H1 (cell line): ENCODE measurements around the gene ENTPD2. TPM values are rescaled to one million over a fixed set of nuclear protein-coding genes. Genes with fewer than 3 reads are reported as not detected.

Experiments used
- CTCF ChIA-PET: fragments of 300-600 bp; sonication (Branson Sonifier 250); formaldehyde crosslinking; loops from one replicate; lab custom pipeline; 2021; ENCODE audit not compliant: partially characterized antibody; lab: Charles Lee
- POLR2A ChIA-PET: fragments of 300-600 bp; sonication (Branson Sonifier 250); formaldehyde crosslinking; loops from one replicate; lab custom pipeline; 2021; ENCODE audit warnings: inconsistent platforms; ENCODE audit not compliant: partially characterized antibody; lab: Charles Lee
- DNase-seq, 2 experiments: peaks; one replicate each; pipeline versions ENCODE4 v3.0.0 to v3.0.0-alpha.2; 2010 to 2022; ENCODE audit warnings: low spot score in 2 of 2, low read depth in 1 of 2, mixed read lengths in 1 of 2
- FAIRE-seq: peaks from 2 replicates; lab custom pipeline; 2011; peaks lifted over from hg19 to GRCh38; lab: Jason Lieb, UNC
- H2AFZ ChIP-seq: 2 replicates; pipeline ENCODE4 v1.8.1; 2012; ENCODE audit warnings: low read length, inconsistent platforms
- H2AK5ac ChIP-seq: 2 replicates; pipeline ENCODE4 v1.6.1; 2013; ENCODE audit warnings: low read depth, low read length
- H2BK120ac ChIP-seq: replicated peaks from 2 replicates; pipeline ENCODE3; 2013; ENCODE audit warnings: low read depth, low read length, inconsistent platforms
- H2BK12ac ChIP-seq: 2 replicates; pipeline ENCODE4 v1.6.1; 2013; ENCODE audit warnings: low read depth, low read length
- H2BK15ac ChIP-seq: 2 replicates; pipeline ENCODE4 v1.6.1; 2013; ENCODE audit warnings: low read length
- H2BK20ac ChIP-seq: 2 replicates; pipeline ENCODE4 v1.6.1; 2013; ENCODE audit warnings: low read length
- H2BK5ac ChIP-seq: 2 replicates; pipeline ENCODE4 v1.6.1; 2013; ENCODE audit warnings: low read depth, low read length
- H3K14ac ChIP-seq: 2 replicates; pipeline ENCODE4 v1.6.1; 2013; ENCODE audit warnings: inconsistent platforms; ENCODE audit not compliant: insufficient read length
- H3K18ac ChIP-seq: 2 replicates; pipeline ENCODE4 v1.6.1; 2013; ENCODE audit warnings: low read length; ENCODE audit errors: extremely low read depth
- H3K23ac ChIP-seq: 2 replicates; pipeline ENCODE4 v1.6.1; 2013; ENCODE audit warnings: inconsistent platforms; ENCODE audit not compliant: insufficient read length
- H3K23me2 ChIP-seq: 2 replicates; pipeline ENCODE4 v1.6.1; 2013; ENCODE audit warnings: low read depth, low read length
- H3K27ac ChIP-seq: 2 replicates; pipeline ENCODE4 v1.6.1; 2011; ENCODE audit warnings: low read depth, low read length, inconsistent platforms
- H3K27me3 ChIP-seq, 4 experiments: replicated peaks in 1 of 4; 1 replicate in 1 of 4; 2 replicates in 3 of 4; pipeline versions ENCODE4 v1.6.1 to v1.8.1; 2011 to 2013; ENCODE audit warnings: low read length in 3 of 4, mild to moderate bottlenecking in 3 of 4, inconsistent platforms in 2 of 4, mixed read lengths in 2 of 4, moderate library complexity in 1 of 4; ENCODE audit not compliant: control insufficient read depth in 3 of 4, insufficient read depth in 3 of 4; ENCODE audit errors: extremely low read depth in 1 of 4
- H3K36me3 ChIP-seq, 4 experiments: 2 replicates each; pipeline versions ENCODE4 v1.6.1 to v1.8.1; 2011 to 2013; ENCODE audit warnings: mild to moderate bottlenecking in 4 of 4, low read length in 3 of 4, moderate library complexity in 2 of 4, control low read depth in 1 of 4, inconsistent platforms in 1 of 4; ENCODE audit not compliant: insufficient read depth in 4 of 4, control insufficient read depth in 2 of 4
- H3K4ac ChIP-seq: replicated peaks from 2 replicates; pipeline ENCODE3; 2013; ENCODE audit warnings: low read length, low read depth, mixed read lengths, inconsistent platforms; ENCODE audit not compliant: insufficient read length
- H3K4me1 ChIP-seq, 4 experiments: replicated peaks in 1 of 4; 1 replicate in 1 of 4; 2 replicates in 3 of 4; pipeline versions ENCODE4 v1.6.1 to v1.8.1; 2011 to 2013; ENCODE audit warnings: low read length in 3 of 4, inconsistent platforms in 2 of 4, mixed read lengths in 1 of 4; ENCODE audit not compliant: insufficient read depth in 4 of 4, control insufficient read depth in 3 of 4
- H3K4me2 ChIP-seq, 2 experiments: 2 replicates each; pipeline versions ENCODE4 v1.6.1 to v1.8.1; 2011 to 2013; ENCODE audit warnings: low read depth in 2 of 2, low read length in 2 of 2, control low read depth in 1 of 2, inconsistent platforms in 1 of 2, mild to moderate bottlenecking in 1 of 2; ENCODE audit not compliant: insufficient read depth in 1 of 2
- H3K4me3 ChIP-seq, 4 experiments: fragments of 200-600, 300-600 bp in 1 of 4; sonication (generic), shearing (Covaris generic), sonication (Bioruptor Twin) in 1 of 4; 2 replicates each; pipeline versions ENCODE4 v1.5.1 to v1.8.1; 2011 to 2016; ENCODE audit warnings: low read length in 4 of 4, low read depth in 3 of 4, control low read depth in 2 of 4, inconsistent platforms in 2 of 4, mild to moderate bottlenecking in 2 of 4, mixed read lengths in 1 of 4, moderate library complexity in 1 of 4; ENCODE audit not compliant: insufficient read depth in 2 of 4; ENCODE audit errors: extremely low read depth in 1 of 4
- H3K56ac ChIP-seq: replicated peaks from 2 replicates; pipeline ENCODE3; 2013; ENCODE audit warnings: low read depth, mild to moderate bottlenecking, mixed read lengths, low read length, inconsistent platforms; ENCODE audit not compliant: insufficient read length
- H3K79me1 ChIP-seq: 2 replicates; pipeline ENCODE4 v1.6.1; 2013; ENCODE audit warnings: low read depth, low read length, control low read depth
- H3K79me2 ChIP-seq, 2 experiments: 2 replicates each; pipeline versions ENCODE4 v1.6.1 to v1.8.1; 2012 to 2013; ENCODE audit warnings: low read length in 2 of 2, mild to moderate bottlenecking in 2 of 2, inconsistent platforms in 1 of 2; ENCODE audit not compliant: insufficient read depth in 2 of 2, control insufficient read depth in 1 of 2
- H3K9ac ChIP-seq, 4 experiments: replicated peaks in 1 of 4; 1 replicate in 1 of 4; 2 replicates in 3 of 4; pipeline versions ENCODE4 v1.6.1 to v1.8.1; 2011 to 2013; ENCODE audit warnings: low read depth in 3 of 4, low read length in 3 of 4, control low read depth in 2 of 4, mild to moderate bottlenecking in 2 of 4, moderate library complexity in 2 of 4, inconsistent platforms in 1 of 4; ENCODE audit errors: extremely low read depth in 1 of 4
- H3K9me3 ChIP-seq, 2 experiments: 2 replicates each; pipeline versions ENCODE4 v1.6.1 to v1.8.1; 2012 to 2013; ENCODE audit warnings: mild to moderate bottlenecking in 2 of 2, moderate library complexity in 2 of 2, control low read depth in 1 of 2, inconsistent platforms in 1 of 2, low read depth in 1 of 2, low read length in 1 of 2, mixed read lengths in 1 of 2; ENCODE audit not compliant: insufficient read depth in 2 of 2
- H4K20me1 ChIP-seq, 2 experiments: replicated peaks in 1 of 2; 2 replicates each; pipeline versions ENCODE3 to v1.8.1; 2011 to 2013; ENCODE audit warnings: inconsistent platforms in 2 of 2, low read length in 2 of 2, mild to moderate bottlenecking in 1 of 2; ENCODE audit not compliant: insufficient read depth in 2 of 2, control insufficient read depth in 1 of 2
- H4K5ac ChIP-seq: 2 replicates; pipeline ENCODE4 v1.6.1; 2013; ENCODE audit warnings: low read length, low read depth, mixed read lengths, inconsistent platforms; ENCODE audit not compliant: insufficient read length
- H4K8ac ChIP-seq: 2 replicates; pipeline ENCODE4 v1.8.0; 2013; ENCODE audit warnings: mild to moderate bottlenecking, moderate library complexity, low read length, inconsistent platforms; ENCODE audit not compliant: insufficient read depth; ENCODE audit errors: extremely low read depth
- H4K91ac ChIP-seq: replicated peaks from 2 replicates; pipeline ENCODE3; 2013; ENCODE audit warnings: low read length, mixed read lengths, inconsistent platforms; ENCODE audit not compliant: insufficient read length
- BACH1 ChIP-seq: IDR thresholded peaks from 2 replicates; pipeline ENCODE4 v1.6.1; 2012; ENCODE audit warnings: low read length, improper control_type of control experiment
- CHD2 ChIP-seq: IDR thresholded peaks from 2 replicates; pipeline ENCODE4 v1.6.1; 2012; ENCODE audit warnings: low read length, improper control_type of control experiment
- GABPA ChIP-seq: IDR thresholded peaks from 2 replicates; pipeline ENCODE4 v1.6.1; 2011; ENCODE audit warnings: mild to moderate bottlenecking, low read length, moderate library complexity, borderline replicate concordance; ENCODE audit not compliant: insufficient read depth
- KDM4A ChIP-seq: IDR thresholded peaks from one replicate; pipeline ENCODE4 v1.7.1; 2012; ENCODE audit warnings: low read depth, mild to moderate bottlenecking, moderate library complexity, low read length, inconsistent platforms; ENCODE audit not compliant: severe bottlenecking
- NRF1 ChIP-seq: IDR thresholded peaks from 2 replicates; pipeline ENCODE4 v1.6.1; 2011; ENCODE audit warnings: mild to moderate bottlenecking, low read depth, low read length, improper control_type of control experiment
- PHF8 ChIP-seq: fragments of 200-600 bp; sonication (generic); conservative IDR thresholded peaks from 2 replicates; pipeline ENCODE4 v1.7.1; 2012; ENCODE audit warnings: low read depth, mild to moderate bottlenecking, inconsistent platforms, low read length, moderate library complexity
- POU5F1 ChIP-seq: IDR thresholded peaks from 2 replicates; pipeline ENCODE4 v1.6.1; 2011; ENCODE audit warnings: low read depth, mild to moderate bottlenecking, low read length, moderate library complexity
- SIRT6 ChIP-seq: IDR thresholded peaks from one replicate; pipeline ENCODE4 v1.7.1; 2012; ENCODE audit warnings: low read length, inconsistent platforms
- TEAD4 ChIP-seq: IDR thresholded peaks from 2 replicates; pipeline ENCODE4 v1.6.1; 2012; ENCODE audit warnings: low read depth, low read length, inconsistent platforms, mixed read lengths
- WGBS, 2 experiments: shearing (Covaris generic) in 1 of 2; methylation state at CpG; one replicate each; pipeline versions ENCODE4 v1.1.6 to v1.1.7; 2013 to 2015; ENCODE audit warnings: low lambda C conversion rate in 2 of 2, mixed read lengths in 2 of 2, inconsistent platforms in 1 of 2, low coverage in 1 of 2, missing lambda C conversion rate in 1 of 2; ENCODE audit not compliant: insufficient replicate concordance in 2 of 2, insufficient coverage in 1 of 2, insufficient read length in 1 of 2; ENCODE audit errors: extremely low coverage in 1 of 2, missing lambda C conversion rate in 1 of 2; 5-methylcytosine and 5-hydroxymethylcytosine counted together
- polyA plus RNA-seq, 7 experiments: library from polyadenylated mRNA; depleted of rRNA in 3 of 7; stranded (reverse) in 5 of 7; unstranded in 2 of 7; fragments of >200 nt in 5 of 7; fragments of 200-250 nt in 2 of 7; gene quantifications; 1 replicate in 5 of 7; 2 replicates in 1 of 7; 4 replicates in 1 of 7; pipeline versions ENCODE4 v1.2.1 to v1.2.3, GENCODE V29; 2011 to 2013; ENCODE audit warnings: missing spikeins in 2 of 7, mixed read lengths in 2 of 7
- total RNA-seq: library from RNA; stranded (reverse); fragmentation: NEBNext Ultra II Directional; extraction: Animal tissue kit (Norgen Biotek cat#: 25700); gene quantifications from 2 replicates; pipeline ENCODE4 v1.2.1, GENCODE V29; 2021

Gene ENTPD2
- total and polyA plus RNA-seq, 2 of the 8 experiments (the other 6 are each of a cell fraction or from before 2014, with no cell fraction given): 0.65 to 3.8 TPM

DNA sequence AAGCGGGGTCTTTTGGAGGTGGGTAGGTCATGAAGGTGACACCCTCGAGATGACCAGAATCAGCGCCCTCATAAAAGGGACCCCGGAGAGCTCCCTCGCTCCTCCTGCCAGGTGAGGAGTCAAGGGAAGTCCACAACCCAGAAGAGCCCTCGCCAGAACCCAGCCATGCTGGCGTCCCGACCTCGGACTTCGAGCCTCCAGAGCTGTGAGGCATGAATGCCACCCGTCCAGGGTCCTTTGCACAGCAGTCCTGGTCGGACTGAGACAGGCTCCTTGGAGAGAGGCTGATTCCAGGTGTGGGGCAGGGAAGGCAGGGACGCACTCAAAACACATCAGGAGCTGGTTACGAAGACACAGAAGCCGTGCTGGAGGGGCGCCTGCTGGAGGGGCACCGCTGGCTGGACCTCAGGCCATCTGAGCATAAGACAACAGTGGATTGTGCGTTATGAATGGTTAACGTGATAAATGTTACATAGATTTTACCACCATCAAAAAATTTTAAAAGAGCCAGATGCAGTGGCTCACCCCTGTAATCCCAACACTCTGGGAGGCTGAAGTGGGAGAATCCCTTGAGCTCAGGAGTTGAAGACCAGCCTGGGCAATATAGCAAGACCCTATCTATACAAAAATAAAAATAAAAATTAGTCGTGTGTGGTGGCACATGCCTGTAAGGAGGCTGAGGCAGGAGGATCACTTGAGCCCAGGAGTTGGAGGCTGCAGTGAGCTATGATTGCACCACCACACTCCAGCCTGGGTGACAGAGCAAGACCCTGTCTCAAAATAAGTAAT lies 51.8 kb downstream of the ENTPD2 start:
- H2AFZ ChIP-seq: no peak overlapping the region
- no peaks in the 10 kb centered on the region for H4K20me1 ChIP-seq
- H2AK5ac ChIP-seq: no peak overlapping the region
- H3K4me3 ChIP-seq: no peak overlapping the region
- CTCF ChIA-PET: interaction anchor here (0.6 to 3.5 kb wide), 10 partner anchors 19 to 214 kb away, joined by 3 to 21 read pairs (median 6); partner anchors contain the start of gene DPP7
- no peak overlapping the region for H3K4ac ChIP-seq
- no peaks in the 10 kb centered on the region for H3K36me3 ChIP-seq
- H2BK15ac ChIP-seq: no peak overlapping the region
- H2BK120ac ChIP-seq: no peak overlapping the region
- H3K23me2 ChIP-seq: peaks cover 2% of the 10 kb centered on the region; the same call in 1 of the 2 replicates
- 87% methylated on average over 15 of the region's 20 CpGs; no CpG with 5 or more reads in 1 of the 2 experiments for WGBS, 2 experiments
- DNase-seq (no peak), FAIRE-seq (no peak)
- H3K23ac ChIP-seq: no peak overlapping the region
- H3K79me1 ChIP-seq: no peaks in the 10 kb centered on the region
- TF ChIP-seq CHD2 (no peak), PHF8 (no peak), KDM4A (no peak), TEAD4 (no peak), GABPA (no peak), SIRT6 (no peak), BACH1 (no peak), POU5F1 (no peak), NRF1 (no peak)
- H3K27ac ChIP-seq: no peak overlapping the region
- H3K4me1 ChIP-seq: peaks cover 0 to 6% (median 4%) of the 10 kb centered on the region in 4 experiments; a peak in 6 of 7 replicates
- H2BK5ac ChIP-seq: no peak overlapping the region
- no peak overlapping the region for H3K56ac ChIP-seq
- H4K8ac ChIP-seq: no peak overlapping the region
- no peak overlapping the region for H4K5ac ChIP-seq
- H2BK20ac ChIP-seq: no peak overlapping the region
- H3K9ac ChIP-seq: no peak overlapping the region
- no peak overlapping the region for H2BK12ac ChIP-seq
- H3K14ac ChIP-seq: no peak overlapping the region
- H4K91ac ChIP-seq: no peak overlapping the region
- H3K9me3 ChIP-seq: peaks cover 0 to 10% of the 10 kb centered on the region in 2 experiments; a peak in 1 of 4 replicates
- H3K79me2 ChIP-seq: no peaks in the 10 kb centered on the region
- POLR2A ChIA-PET: no interaction called here
- no peak overlapping the region for H3K4me2 ChIP-seq
- no peaks in the 10 kb centered on the region; a peak in 1 of 7 replicates for H3K27me3 ChIP-seq
- no peak overlapping the region for H3K18ac ChIP-seq
